DOHH2 (cell line): ENCODE results near the gene PPP4R4.

Experiments used
- CTCF ChIP-seq: fragments of 200-600 bp; sonication (generic); IDR thresholded peaks from one replicate; pipeline ENCODE4 v1.5.1; 2014; ENCODE audit warnings: antibody characterized with exemption, mild to moderate bottlenecking, low read depth, low read length; ENCODE audit not compliant: poor library complexity, severe bottlenecking
- EZH2phosphoT487 ChIP-seq: fragments of 200-600 bp; sonication (generic); IDR thresholded peaks from 2 replicates; pipeline ENCODE4 v1.6.1; 2017; ENCODE audit warnings: borderline replicate concordance, mild to moderate bottlenecking, antibody characterized with exemption, low read length, moderate library complexity, mixed read lengths

GRCh38 chr14:94303111-94303510 is 129.0 kb downstream of the PPP4R4 start:
- TF ChIP-seq CTCF (no peak), EZH2phosphoT487 (no peak)
